Measurements from ENCODE around the gene C1orf105.
"Not testable (repeated sequence)": the region's sequence is repeated elsewhere in the genome, so short reads cannot be mapped to it uniquely, and the experiment has no call there.

Gene C1orf105

DNA sequence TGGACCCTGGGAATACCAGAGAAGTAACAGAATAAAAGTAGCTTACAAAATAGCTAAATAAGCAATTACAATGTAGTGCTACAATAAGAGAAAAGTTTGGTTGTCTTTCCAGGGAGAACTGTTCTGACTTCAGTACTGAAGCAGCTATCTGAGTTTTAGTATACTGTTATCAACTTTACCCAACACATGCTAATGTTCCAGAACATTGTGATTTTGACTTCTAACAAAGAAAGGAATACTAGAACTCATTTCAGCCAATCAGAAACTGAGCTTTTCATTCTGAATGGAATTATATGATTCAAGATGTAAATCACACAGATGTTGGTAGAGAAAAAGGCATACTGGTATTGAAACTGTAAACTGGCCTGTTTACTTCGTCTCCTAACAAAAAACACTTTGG is at the start of gene C1orf105:
Gene C1orf105 (plus strand): TSS at position 301 of the 400 bp plus-strand sequence. CDS start 201 bp downstream, outside the sequence.
- DNase-seq (no peak), ATAC-seq (no peak)

- not testable (repeated sequence) for ATAC-seq, DNase-seq
Observed at GRCh38 chr1:172371646-172372045, 48.8 kb upstream of the C1orf105 start.

GRCh38 chr1:172373864-172374263 is 46.6 kb upstream of the C1orf105 start:
- no peak for ATAC-seq
- no peak for DNase-seq

- ATAC-seq (peak; percentile 59), DNase-seq (no peak)
Observed at GRCh38 chr1:172375211-172375631, 45.3 kb upstream of the C1orf105 start.

GRCh38 chr1:172376431-172376830 is 44.1 kb upstream of the C1orf105 start:
- DNase-seq, result no peak
- no peak for ATAC-seq

- DNase-seq (no peak), ATAC-seq (no peak)
Observed at GRCh38 chr1:172377565-172377964, 42.9 kb upstream of the C1orf105 start.

DNA sequence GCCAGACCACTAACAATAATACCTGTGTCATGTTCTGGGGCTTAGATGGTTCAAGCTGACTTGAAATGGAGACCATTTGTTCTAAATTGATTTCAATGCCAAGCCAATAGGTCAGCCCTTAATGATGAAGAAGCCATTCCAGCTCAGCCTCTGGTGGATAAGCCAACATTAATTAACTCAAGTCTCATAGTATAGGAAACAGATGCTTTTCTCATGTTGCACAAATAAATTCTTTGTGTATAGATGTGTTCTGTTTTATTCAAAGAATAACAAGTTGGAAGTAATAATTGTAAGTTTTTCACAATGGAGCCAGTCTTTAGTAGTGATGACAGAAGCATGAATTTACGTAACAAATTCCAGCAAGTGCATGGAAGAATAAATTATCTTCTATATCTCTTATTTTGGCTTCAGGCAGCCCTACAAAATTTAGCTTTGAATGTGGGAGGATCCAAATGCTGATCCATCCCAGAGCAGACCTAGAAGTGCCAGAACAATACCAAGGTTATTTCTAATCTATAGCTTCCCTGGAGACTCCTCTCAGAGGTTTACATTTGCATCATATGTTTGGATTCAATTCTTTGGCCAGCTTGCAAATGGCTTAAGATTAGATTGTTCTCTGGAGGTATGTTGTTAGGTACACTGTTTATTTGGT is 42.2 kb upstream of the C1orf105 start:
- no peak for DNase-seq
- ATAC-seq, result no peak

GRCh38 chr1:172380441-172381244 is 39.8 kb upstream of the C1orf105 start:
- DNase-seq (no peak), ATAC-seq (peak; percentile 96)

DNA sequence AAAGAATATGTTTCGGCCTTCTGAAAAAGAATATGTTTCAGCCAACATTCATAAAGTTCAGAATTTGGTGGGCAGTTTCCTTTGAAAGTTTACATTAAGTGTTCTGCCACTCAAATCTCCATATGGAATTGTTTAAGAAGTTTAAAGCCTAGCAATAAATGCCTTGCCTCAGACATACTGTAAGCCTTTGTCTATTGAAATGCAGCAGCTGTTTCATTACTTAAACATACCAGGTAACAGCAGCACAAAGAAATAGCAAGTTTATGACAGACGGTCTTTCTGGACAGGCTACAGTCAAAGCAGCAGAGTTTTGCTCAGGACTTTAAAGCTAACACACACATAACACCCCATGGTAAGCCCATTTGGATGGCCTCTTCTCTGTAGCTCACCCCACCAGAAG is 38.5 kb upstream of the C1orf105 start:
- DNase-seq (no peak), ATAC-seq (no peak)

DNA sequence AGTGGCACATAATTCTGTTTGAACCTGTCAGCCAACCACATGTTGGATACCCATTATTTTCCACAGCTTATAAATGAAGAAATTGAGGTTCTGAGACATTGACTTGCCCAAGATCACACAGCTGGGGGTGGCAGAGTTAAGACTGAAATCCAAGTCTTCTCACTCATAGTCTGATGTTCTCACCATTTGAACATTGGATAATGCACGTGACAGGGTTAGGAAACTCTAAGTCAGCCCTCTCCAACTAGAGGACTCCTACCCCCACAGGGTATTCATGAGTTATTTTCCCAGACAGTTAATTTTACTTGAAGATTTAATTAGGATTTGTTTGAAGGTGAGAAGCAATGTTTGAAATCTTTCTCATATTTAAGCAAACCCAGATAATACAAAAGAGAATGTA is 38.1 kb upstream of the C1orf105 start:
- DNase-seq (no peak), ATAC-seq (no peak)

DNA sequence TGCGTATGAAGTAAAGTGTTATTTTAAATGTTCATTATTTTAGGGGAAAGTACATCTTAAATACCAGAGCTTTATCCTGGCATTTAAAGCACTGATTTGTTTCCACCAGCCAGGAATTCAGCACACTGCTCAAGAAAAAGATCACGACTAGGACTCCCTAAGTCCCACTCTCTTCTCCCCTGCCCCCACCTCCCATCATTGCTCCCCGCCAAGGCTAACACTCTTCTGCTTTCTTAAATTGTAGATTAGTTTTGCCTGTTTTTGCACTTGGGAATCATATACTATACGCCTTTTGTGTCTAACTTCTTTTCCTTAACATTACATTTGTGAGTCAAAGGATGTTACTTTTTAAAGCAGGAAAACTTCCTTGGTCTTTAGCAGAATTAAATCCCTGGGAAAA is 37.5 kb upstream of the C1orf105 start:
- ATAC-seq, result no peak
- DNase-seq, result no peak

DNA sequence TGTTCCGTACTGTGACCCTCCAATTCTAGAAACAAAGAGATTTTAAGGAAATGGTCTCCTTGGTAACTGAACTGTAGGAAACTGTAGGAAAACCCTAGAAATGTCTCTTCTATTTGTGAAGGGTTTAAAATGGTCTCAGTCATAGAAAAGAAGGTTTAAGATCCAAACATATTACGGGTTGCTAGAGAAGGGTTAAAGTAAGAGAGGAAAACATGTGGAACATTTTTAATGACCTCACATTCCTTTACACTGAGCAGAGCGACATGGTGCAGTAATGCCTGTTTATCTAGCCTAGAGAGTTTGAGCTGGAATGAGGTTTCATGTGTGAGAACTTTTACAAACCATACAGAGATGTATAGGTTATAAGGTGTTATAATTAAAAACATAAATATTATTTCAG is 36.9 kb upstream of the C1orf105 start:
- DNase-seq, result no peak
- no peak for ATAC-seq

GRCh38 chr1:172384656-172385055 is 35.8 kb upstream of the C1orf105 start:
- ATAC-seq (no peak), DNase-seq (no peak)

- DNase-seq (no peak), ATAC-seq (no peak)
Observed at GRCh38 chr1:172386046-172386445, 34.4 kb upstream of the C1orf105 start.

DNA sequence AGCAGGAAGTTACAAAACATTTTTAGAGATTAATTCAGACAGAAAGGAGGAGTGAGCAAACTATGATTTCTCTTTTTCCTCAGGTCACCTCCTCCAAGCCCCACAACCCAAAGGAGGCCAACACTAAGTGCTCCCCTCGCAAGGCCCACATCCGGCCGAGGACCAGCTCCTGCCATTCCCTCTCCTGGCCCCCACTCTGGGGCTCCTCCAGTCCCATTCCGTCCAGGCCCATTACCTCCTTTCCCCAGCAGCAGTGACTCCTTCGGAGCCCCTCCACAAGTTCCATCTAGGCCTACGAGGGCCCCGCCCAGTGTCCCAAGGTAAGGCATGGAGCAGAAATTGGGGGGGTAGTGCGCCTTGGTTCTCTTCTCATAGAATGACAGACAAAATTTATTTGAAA is 32.0 kb upstream of the C1orf105 start:
- DNase-seq, result no peak
- no peak for ATAC-seq

- no peak for DNase-seq
- no peak for ATAC-seq
Observed at GRCh38 chr1:172390301-172390682, 30.2 kb upstream of the C1orf105 start.

DNA sequence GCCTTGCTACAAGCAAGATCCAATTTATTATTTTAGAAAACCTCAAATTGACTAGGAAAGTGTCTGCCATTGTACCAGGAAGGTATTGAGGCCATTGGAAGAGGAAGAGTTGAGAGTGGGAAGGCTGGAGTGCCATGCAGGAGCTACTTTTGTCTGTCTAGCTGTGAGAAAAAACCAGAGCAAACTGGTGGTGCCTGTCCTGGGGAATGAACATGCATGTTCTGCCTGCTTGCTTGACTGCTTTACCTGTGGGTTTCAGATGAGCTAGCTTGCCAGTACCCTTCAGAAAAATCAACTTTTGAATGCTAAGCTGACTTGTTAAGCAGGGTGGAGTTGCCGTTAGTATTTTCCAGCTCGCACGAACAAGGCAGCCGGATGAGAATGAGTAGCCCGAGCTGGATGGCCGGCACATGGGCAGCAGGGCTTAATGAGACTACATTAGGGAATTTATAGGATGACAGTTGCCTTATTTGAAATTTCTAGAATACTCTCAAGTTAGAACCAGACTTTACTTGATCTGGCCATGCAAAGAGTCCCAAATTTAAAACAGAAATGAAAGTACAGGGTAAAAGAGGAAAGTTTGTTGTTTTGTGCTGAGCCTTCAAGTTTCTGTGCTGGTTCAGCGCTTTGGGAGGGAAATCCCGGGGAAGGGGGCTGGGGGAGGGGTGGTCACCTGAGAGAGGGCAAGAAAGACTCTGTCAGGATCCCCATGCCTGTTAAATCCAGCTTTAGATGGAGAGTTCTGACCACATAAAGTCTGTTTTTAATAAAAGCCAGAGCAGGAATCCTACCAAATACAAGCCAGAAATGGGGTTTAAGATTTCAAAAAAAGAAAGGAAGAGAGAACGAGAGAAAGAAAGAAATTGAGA is 29.6 kb upstream of the C1orf105 start:
- DNase-seq (peak; percentile 26), ATAC-seq (no peak)

DNA sequence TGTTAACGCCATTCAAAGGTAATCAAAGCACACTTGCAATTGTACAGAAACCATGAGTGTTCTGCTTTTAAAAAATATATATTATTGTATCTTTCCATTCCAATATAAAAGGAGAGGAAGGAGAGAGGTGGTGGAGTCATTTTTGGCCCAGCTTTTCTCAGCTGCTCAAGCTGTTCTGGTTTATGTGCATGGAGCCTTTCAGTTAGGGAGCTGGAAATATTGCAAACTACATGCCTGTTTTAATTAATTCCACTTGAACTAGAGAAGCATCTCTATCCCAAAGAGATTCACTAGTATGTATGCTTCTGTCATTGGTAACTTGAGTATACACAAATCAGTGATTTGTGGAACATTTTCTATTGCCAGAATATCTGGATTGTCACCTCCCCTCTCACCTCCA is 28.5 kb upstream of the C1orf105 start:
- DNase-seq, result no peak
- ATAC-seq, result no peak

- peak; percentile 38 for ATAC-seq
Observed at GRCh38 chr1:172393354-172393753, 27.1 kb upstream of the C1orf105 start.

DNA sequence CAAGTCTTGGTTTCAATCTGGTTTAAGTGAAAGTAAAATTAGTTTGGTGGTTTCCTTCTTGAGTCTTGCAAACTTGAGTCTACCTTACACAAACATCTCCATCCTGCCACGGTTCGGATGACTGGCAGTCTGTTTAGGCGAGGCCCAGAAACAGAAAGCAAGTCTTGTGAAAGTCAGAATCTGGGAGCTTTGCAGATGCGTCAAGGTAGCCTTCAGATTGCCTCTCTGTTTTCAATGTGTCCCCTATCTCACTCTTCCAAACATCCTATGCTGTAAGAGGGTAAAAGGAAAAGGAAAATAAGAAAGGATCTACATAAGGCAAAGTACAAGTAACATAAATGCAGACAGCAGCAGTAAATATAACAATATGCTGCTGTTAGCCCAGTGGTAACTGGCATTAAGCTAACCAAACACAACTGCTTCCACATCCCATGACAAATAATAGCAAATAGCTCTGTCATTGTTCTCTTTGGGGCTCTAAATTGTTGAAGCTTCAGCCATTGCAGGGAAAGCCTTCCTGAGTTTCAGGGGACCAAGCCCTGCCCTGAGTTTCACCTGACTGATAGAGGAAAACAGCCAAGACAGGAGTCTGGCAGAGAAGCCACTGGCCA is 26.2 kb upstream of the C1orf105 start:
- DNase-seq (peak; percentile 58), ATAC-seq (peak; percentile 92)

More at GRCh38 chr1:172393354-172393753, 27.1 kb upstream of the C1orf105 start:
- DNase-seq, result no peak

GRCh38 chr1:172394811-172395210 is 25.7 kb upstream of the C1orf105 start:
- DNase-seq (no peak), ATAC-seq (no peak)

GRCh38 chr1:172395576-172395975 is 24.9 kb upstream of the C1orf105 start:
- ATAC-seq (no peak), DNase-seq (no peak)

Measured in stimulated activated naive CD8-positive, alpha-beta T cell treated with anti-CD3 and anti-CD28 coated beads, Interleukin-15, Interleukin-2, amounts not matched to agents 100 U/mL and 50 U/mL, for 24 hours (primary cell).